Colon (tissue), 2 donors: ENCODE measurements around the gene ZNF579.

Source experiments
- FAIRE-seq: peaks from 2 replicates; lab custom pipeline; 2012; peaks lifted over from hg19 to GRCh38; lab: Jason Lieb, UNC
- donor health status: control.
- donor health status: control.

The ZNF579 gene

GRCh38 chr19:55611983-55612645, 31.5 kb upstream of the ZNF579 start:
- FAIRE-seq, result no peak

GRCh38 chr19:55611300-55611982, 30.8 kb upstream of the ZNF579 start:
- FAIRE-seq, result no peak

DNA sequence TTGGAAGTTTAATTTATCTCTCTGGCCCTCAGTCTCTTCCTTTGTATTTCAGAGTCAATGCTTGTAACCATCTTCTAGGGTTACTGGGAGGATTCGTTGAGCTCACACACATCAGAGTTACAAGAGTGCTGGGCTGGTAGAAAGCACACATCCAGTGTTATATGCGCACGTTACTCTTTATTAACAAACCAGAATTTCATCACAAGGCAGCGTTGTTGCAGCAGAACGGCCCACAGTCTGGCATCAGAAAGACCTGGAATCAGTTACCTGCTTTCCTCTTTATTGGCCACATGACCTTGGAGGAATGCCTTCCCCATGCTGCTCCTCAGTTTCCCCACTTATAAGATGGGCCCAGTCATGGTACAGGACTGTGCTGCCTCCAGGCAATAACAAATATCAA, 28.7 kb upstream of the ZNF579 start:
- FAIRE-seq, result no peak

DNA sequence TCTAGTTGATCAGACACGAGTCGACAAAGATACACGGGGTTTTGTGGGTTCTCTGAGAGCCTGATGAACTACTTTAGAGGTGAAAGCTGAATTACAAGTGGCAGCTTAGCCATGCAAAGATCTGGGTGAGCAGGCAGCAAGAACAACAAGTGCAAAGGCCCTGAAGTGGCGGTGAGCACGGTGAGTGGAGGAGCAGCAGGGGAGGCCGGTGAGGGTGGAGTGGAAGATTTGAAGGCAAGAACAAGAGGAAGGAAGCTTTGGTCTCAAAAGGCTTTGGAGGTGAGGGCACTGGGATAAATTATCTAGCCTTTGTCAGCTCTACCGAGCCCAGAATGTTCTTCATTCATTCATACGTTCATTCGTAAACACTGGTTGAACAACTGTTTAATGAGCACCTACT, 26.2 kb upstream of the ZNF579 start:
- FAIRE-seq, result no peak

DNA sequence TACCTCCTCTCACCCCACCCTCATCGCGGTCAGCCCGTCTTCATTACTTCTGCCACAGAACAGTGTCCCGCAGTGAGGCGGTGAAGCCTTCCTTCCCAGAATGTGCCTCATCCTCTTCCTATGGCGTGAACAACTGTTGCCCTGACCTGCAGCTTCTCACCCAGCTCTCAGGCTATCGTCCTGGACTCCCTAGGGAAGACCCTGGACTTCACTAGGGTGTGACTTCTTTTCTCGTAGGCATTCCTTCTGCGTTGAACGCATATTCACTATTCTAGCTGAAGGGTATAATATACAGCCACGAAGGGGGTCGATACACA, 25.8 kb upstream of the ZNF579 start:
- no peak for FAIRE-seq

DNA sequence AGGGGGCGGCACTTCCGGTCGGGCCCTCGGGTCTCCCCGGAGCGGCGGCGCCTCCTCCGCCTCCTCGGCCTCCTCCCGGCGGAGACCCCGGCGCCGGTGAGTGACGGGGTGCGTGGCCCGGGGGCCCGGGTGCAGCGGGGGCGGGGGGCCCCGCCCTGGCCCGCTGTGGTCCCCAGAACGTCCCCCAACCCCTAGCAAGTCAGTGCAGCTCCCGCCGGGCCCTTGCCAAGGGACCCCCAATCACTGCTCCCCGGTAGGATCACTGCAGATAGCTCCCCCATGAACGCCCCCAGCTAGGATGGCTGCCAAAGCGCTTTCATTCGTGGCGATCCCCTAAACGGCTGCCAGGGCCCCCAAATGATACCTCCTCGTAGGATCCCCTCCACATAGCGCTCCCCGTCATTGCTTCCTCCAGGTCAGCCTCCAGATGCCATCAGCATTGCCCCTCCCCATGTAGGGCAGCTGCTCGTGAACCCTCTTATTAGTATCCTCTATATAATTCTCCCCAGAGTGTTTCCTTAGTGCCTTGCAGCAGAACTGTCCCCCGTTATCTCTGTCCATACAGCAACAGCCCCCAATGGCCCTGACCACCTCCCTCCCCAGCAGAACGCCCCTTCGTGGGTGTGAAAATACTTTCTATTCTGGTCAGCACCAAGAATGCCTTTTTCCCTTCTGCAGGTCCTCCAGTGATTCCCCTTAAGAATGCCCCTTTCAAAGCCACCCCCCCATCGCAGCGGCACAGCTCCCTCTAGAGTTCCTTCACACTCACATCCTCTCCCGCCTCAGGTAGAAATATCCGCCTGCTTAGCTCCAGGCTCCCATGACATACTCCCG, 25.2 kb upstream of the ZNF579 start, which contains the start of gene ZNF865:
ZNF865 (plus strand) TSS at position 11 of the 834 bp plus-strand sequence. CDS start 7,972 bp downstream, outside the sequence.
- FAIRE-seq, result no peak

GRCh38 chr19:55605207-55605636, 24.6 kb upstream of the ZNF579 start:
- FAIRE-seq, result no peak

DNA sequence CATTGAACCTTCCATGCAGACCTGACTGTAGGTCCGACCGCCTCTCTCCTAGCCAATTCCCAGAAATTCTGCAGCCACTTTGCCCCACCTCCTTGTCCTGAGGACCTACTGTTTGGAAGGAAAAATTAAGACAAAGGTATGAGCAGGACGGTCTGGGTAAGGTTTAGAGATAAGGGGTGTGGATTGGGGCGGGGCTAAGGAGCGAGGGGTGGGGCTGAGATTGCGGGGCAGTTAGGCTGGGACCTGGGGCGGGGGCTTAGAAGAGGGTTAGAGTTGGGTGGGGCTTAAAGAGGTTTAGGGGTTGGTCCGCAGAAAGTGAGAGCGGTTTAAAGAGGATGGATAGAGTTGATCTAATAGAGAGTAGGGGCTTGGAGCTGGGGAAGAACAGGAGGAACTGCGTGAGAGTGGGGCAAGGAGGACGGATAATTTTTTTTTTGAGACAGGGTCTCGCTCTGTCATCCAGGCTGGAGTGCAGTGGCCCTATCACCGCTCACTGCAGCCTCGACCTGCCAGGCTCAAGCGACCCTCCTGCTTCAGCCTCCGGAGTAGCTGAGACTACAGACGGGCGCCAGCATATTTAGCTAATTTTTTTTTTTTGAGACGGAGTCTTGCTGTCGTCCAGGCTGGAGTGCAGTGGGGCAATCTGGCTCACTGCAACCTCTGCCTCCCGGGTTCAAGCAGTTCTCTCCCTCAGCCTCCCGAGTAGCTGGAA, 23.1 kb upstream of the ZNF579 start:
- FAIRE-seq, result no peak

- no peak for FAIRE-seq
Measured at GRCh38 chr19:55603115-55603514, 22.5 kb upstream of the ZNF579 start.

- no peak for FAIRE-seq
Measured at GRCh38 chr19:55602104-55603001, 21.7 kb upstream of the ZNF579 start.

DNA sequence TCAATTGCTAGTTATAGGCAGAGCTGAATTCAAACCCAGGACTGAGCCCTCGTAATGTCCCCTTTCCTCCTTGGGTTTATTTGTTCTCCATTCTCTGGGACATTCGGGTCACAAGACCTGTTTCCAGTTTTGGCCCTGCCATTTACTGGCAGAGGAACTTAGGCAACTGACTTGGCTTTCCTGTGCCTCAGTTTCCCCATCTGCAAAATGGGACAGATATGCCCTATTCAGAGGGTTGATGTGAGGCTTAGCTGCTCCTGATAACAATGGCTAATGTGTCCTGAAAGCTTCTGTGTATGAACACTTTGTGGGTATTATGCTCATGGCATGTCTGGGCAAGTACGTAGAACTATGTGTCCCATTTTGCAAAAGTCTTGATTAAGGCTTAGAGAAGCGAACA, 20.4 kb upstream of the ZNF579 start:
- FAIRE-seq, result no peak

DNA sequence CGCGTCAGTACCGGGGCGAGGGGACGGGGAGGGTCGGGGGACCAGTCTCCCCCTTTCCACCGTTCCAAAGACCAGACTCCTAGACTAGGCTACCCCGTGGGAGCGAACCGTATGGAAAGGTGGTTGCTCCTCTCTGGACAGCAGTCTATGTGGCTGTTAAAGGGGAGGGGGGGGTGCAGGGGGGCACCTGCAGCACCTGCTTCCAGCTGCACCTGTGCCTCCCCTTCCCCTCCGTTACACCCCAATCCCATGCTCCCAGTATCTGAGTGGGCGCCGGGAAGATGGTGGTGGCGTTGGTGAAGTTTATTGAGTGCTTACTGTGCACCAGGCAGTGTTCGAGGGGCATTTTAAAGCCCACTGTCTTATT, 20.0 kb upstream of the ZNF579 start:
- FAIRE-seq, result no peak

DNA sequence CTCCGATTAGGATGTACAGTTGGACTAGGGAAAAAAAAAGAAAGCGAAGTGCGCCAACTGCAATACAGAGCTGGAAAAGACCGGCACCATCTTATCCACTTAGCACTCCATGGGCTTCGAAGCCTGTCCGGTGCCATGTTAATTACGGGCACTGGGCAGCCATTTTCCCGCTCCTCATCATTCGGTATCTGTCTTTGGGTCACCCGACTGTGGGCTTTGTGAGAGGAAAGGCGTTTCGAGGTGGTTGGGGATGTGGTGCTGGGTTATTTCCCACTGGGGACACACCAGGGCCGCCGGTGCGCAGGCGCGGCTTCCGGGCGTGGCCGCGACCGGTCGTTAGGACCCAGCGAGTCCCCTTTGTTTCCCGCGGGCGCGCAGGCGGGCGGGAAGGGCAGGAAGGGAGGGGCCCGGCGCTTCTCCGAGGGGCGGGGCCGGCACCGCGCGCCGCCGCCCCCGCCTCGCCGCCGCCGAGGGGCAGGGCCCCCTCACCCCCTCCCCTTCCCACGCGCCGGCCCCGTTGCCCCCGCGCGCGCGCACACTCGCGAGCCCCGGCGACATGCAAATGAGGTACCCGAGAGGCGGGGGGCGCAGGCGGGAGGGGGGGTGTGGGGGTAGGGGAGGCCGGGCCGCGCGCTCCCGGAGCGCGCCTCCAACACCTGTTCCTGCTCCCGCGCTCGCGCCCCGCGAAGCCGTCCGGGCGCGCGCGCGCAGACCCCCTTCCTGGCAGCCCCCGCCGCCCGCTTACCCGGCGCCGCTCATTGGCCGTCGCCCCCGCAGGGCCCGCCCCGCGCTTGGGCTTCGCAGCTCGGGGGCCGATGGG, 19.4 kb upstream of the ZNF579 start, which contains the start of gene ZNF524:
ZNF524 (plus strand) TSS at position 447 of the 820 bp plus-strand sequence. CDS start 1,825 bp downstream, outside the sequence.
- FAIRE-seq, result no peak

DNA sequence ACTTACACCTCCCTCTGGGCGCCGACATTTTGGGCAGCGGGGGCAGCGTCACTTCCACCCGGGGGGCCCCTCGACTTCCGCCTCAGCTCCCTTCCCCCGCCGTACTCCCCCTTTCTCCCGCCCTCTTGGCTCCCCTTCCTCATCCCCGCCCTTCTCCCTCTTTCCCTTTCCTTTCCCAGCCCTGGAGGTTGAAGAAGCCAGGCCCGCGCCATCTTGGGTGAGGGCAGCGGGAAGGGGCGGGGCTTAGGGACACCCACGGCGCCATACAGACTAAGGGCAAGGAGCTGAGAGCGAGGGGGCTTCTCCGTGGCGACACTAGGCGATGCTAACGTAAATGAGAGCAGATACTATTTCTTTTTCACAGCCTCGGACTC, 18.8 kb upstream of the ZNF579 start, which contains the start of gene FIZ1:
FIZ1 (minus strand) TSS at position 50 of the 374 bp plus-strand sequence. CDS start 1,652 bp downstream, outside the sequence.
- FAIRE-seq, result no peak

- no peak for FAIRE-seq
Measured at GRCh38 chr19:55598719-55599467, 18.2 kb upstream of the ZNF579 start.

DNA sequence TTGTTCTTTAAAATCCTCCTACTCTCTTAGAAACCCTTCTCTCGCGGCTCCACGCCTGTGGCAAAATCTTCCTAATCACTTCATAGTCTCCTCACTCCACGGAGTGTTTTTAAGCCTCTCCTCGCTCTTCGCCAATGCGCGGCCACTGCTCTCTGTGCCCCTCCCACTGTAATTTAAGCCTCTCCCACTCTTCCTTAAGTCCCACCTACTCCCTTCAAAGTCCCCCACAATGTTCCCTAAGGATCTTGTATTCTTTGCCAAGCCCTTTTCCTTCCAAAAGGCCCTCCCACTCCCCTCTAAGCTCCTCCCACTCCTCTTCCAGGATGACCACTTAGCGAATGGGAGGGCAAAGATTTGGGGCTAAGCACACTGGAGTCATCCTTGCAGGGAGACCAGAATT, 17.4 kb upstream of the ZNF579 start:
- no peak for FAIRE-seq

- FAIRE-seq, result no peak
Measured at GRCh38 chr19:55597501-55597921, 16.9 kb upstream of the ZNF579 start.

GRCh38 chr19:55596304-55596703, 15.7 kb upstream of the ZNF579 start:
- no peak for FAIRE-seq

DNA sequence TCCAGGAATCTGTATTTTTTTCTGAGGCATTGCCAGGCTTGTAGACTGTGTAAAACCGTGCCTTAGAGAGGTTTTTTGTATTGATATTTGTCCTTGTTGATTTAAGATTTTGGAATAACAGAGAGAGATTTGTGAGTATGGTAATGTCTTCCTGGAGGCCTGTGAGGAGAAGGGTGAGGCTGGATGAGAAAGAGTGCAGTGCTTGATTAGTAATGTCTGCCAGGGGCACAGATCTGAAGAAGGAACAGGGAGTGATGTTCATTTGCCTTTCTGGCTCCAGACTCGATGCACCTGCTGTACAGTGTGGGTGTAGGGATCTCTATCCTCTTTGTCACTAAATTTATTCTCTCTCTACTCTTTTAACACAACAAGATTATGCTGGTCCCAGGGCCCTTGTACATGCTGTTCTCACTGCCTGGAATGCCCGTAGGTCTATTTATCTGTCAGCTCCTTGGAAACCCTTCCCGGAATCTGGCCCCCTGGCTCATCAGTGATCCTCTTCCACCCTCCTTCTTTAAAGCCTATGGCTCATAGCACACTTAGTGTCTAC, 14.4 kb upstream of the ZNF579 start:
- FAIRE-seq, result no peak
